Mucosa of rectum (tissue), 2 donors: ENCODE results near the gene DENND4B.

Experiments used
- H3K27ac ChIP-seq, 2 donors: one replicate each; pipeline ENCODE4 v1.7.0; 2013; ENCODE audit warnings: inconsistent platforms in 2 of 2, low read depth in 2 of 2, low read length in 2 of 2
- H3K27me3 ChIP-seq, 2 donors: one replicate each; pipeline ENCODE4 v1.7.0; 2013; ENCODE audit warnings: low read length in 2 of 2; ENCODE audit not compliant: control insufficient read depth in 2 of 2, insufficient read depth in 2 of 2
- H3K36me3 ChIP-seq, 2 donors: one replicate each; pipeline ENCODE4 v1.7.0; 2013; ENCODE audit warnings: low read length in 2 of 2; ENCODE audit not compliant: control insufficient read depth in 2 of 2, insufficient read depth in 2 of 2
- H3K4me1 ChIP-seq, 2 donors: one replicate each; pipeline ENCODE4 v1.7.0; 2013; ENCODE audit warnings: low read length in 2 of 2, mild to moderate bottlenecking in 1 of 2; ENCODE audit not compliant: control insufficient read depth in 2 of 2, insufficient read depth in 2 of 2
- H3K4me3 ChIP-seq, 2 donors: one replicate each; pipeline ENCODE4 v1.7.0; 2013; ENCODE audit warnings: low read length in 2 of 2
- H3K9ac ChIP-seq, 2 donors: one replicate each; pipeline ENCODE4 v1.7.0; 2013; ENCODE audit warnings: low read length in 2 of 2, low read depth in 1 of 2, mild to moderate bottlenecking in 1 of 2
- H3K9me3 ChIP-seq, 2 donors: one replicate each; pipeline ENCODE4 v1.7.0; 2013; ENCODE audit warnings: low read length in 2 of 2; ENCODE audit not compliant: control insufficient read depth in 2 of 2
- donor health status: healthy.
- donor health status: Normal muscosa, but diverticular disease.

The DENND4B gene

DNA sequence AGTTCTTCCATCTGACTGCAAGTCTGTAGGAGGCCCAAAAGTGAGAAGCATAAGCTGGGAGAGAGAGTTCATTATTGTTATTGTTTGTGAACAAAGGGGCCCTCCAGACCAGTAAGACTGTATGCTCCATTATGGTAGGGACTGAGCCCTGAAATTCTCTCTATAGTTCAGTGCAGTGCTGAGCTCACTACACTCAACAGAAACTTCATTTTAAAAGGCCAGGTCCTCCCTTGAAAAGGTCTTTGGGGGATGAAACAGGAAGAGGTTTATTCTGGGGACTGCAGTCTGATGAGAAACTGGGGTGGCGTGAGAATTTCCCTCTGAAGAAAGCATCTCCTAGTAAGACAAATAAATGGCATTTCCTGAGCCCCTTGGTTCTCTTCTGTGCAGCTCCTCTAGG, 18.3 kb downstream of the DENND4B start:
- H3K4me3 ChIP-seq = no peak overlapping the region
- peaks cover 28 to 31% of the 10 kb centered on the region in 2 donors for H3K36me3 ChIP-seq
- no peaks in the 10 kb centered on the region for H3K27me3 ChIP-seq
- no peak overlapping the region for H3K27ac ChIP-seq
- H3K9me3 ChIP-seq = no peaks in the 10 kb centered on the region
- H3K9ac ChIP-seq = no peak overlapping the region
- peaks cover 5 to 11% of the 10 kb centered on the region in 2 donors for H3K4me1 ChIP-seq

DNA sequence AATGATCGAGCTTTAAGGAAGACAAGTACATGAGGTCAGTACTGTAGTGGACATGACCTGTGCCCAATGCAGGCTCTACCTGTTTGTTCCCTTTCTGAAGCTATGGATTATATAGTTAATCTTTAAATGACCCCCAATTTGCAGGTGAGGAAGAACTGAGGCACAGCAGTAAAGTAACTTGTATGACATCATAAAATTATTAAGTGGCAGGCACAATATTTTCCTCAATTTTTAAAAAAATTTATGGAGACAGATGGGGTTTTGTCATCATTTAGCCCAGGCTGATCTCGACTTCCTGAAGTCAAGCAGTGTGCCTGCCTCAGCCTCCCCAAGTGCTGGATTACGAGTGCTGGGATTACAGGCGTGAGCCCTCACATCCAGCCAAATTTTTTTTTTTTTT, 20.1 kb downstream of the DENND4B start:
- Histone ChIP-seq H3K9ac (no peak overlapping the region), H3K27ac (no peak overlapping the region), H3K36me3 (peaks cover 14 to 19% of the 10 kb centered on the region in 2 donors), H3K9me3 (no peaks in the 10 kb centered on the region), H3K27me3 (no peaks in the 10 kb centered on the region), H3K4me1 (peaks cover 10 to 17% of the 10 kb centered on the region in 2 donors), H3K4me3 (no peak overlapping the region)

DNA sequence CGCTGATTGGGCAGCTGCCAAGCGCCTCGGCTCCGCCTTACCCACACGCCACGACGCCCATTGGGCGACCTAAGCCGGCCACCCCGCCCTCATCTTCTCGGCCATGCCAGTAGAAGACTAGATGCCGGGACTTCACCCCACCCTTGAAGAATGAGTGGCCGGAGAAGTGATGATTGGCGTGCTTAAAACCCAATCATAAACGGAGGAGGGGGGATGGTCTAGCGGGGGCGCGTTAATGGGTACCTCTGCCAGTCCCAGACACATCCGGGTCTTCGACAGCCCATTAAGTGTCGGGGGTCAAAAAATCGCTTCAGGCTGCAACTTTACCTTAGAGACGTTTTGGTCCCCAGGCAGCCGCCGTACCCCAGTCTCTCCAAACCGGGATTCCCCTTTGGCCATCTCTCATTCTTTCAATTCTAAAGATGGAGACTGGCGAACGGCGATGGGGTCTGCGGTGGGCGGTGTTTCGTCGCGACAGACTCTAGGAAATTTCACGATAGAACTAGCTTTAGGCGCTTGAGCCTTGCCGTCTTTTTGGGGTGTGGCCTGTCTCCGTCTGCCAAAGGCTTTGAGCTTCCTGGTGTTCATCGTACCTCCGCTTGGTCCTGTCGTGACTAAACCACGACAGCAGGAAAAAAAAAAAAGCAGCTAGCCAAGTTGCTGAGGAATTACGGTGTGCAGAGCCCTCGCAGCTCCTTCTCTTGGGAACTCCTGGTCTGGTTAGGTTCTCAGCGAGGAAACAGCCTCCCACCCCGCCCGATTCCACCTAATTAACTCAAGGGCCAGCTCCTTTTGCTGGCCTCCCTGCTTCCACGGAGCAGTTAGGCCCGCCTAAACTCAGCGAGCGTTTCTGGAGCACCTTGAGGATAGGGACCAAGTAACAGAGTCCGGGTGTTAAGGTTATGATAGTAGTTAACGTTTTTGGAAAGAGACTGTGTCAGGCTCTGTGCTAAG, 23.3 kb downstream of the DENND4B start, which contains the start of gene GATAD2B:
GATAD2B (minus strand) TSS at position 1 of the 954 bp plus-strand sequence. CDS start 94,625 bp downstream, outside the sequence.
- H3K4me1 ChIP-seq = peaks cover 26 to 29% of the 10 kb centered on the region in 2 donors
- H3K36me3 ChIP-seq = no peaks in the 10 kb centered on the region
- H3K9ac ChIP-seq = peak within 1 kb of the TSS; percentile 76 to 97
- H3K9me3 ChIP-seq = no peaks in the 10 kb centered on the region
- peak within 1 kb of the TSS; percentile 89 for H3K27ac ChIP-seq
- peak within 1 kb of the TSS; percentile 88 to 97 for H3K4me3 ChIP-seq
- H3K27me3 ChIP-seq = no peaks in the 10 kb centered on the region

DNA sequence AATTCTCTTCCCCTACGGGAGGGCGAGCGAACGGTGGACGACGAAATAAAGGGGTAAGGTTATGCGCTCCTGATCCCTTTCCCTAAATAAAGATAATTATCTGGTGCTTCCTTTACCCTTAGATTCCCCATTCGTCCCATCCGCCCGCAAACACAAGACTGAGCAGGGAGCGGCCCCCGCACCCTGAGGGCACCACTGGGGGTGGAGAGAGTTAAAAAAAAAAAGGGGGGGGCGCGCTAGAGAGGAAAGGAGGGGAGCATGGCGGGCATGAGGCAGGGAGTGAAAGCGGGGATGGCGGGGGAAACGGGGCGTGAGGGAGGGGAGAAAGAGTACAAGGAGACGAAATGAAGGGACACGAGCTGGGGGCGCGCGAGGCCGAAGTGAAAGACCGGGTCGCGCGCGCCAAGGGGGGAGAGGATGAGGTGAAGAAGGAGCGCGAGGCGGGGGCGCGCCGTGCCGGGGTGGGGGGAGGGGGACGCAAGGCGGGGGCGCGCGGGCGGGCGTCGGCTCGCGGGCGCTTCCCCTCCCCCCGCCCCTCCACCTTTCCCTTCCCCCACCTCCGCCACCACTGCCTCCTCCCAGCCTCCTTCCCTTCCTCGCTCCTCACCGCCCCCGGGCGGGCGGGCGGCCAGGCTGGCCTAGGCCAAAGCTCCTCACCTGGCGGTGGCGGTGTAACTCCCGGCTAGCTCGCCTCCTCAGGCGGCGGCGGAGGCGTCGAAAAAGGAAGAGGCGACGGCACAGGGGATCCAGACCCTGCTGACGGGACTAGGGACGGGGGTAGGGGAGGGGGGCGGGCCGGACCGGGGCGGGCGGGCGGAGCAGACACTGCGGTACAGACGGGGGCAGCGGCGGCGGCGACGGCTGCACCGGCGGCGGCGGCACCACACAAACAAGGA, 24.2 kb downstream of the DENND4B start:
- peak overlapping the region; percentile 84 to 87 for H3K27ac ChIP-seq
- H3K27me3 ChIP-seq = no peaks in the 10 kb centered on the region
- peaks cover 0 to 4% of the 10 kb centered on the region in 2 donors for H3K36me3 ChIP-seq
- peaks cover 26 to 29% of the 10 kb centered on the region in 2 donors for H3K4me1 ChIP-seq
- peak overlapping the region; percentile 81 to 85 for H3K4me3 ChIP-seq
- H3K9me3 ChIP-seq = no peaks in the 10 kb centered on the region
- H3K9ac ChIP-seq = peak overlapping the region; percentile 67 to 79

DNA sequence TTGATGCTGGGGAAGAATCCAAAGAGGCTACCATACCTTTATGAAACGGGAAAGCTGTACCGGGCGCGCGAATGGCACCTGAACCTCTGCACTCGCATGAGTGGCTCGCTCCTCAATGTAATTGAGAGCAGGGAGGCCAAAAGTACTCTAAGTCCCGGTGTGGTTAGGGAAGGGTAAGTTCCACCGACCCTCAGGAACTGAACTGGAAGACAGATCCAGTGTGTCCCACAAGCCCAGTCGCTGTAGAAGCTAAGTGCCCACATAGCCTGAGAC, 24.8 kb downstream of the DENND4B start:
- Histone ChIP-seq H3K27ac (peak overlapping the region; percentile 84 to 87), H3K9ac (peak overlapping the region; percentile 67 to 79), H3K27me3 (no peaks in the 10 kb centered on the region), H3K36me3 (peaks cover 0 to 4% of the 10 kb centered on the region in 2 donors), H3K9me3 (no peaks in the 10 kb centered on the region), H3K4me1 (peaks cover 26 to 29% of the 10 kb centered on the region in 2 donors), H3K4me3 (peak overlapping the region; percentile 81 to 85)

DNA sequence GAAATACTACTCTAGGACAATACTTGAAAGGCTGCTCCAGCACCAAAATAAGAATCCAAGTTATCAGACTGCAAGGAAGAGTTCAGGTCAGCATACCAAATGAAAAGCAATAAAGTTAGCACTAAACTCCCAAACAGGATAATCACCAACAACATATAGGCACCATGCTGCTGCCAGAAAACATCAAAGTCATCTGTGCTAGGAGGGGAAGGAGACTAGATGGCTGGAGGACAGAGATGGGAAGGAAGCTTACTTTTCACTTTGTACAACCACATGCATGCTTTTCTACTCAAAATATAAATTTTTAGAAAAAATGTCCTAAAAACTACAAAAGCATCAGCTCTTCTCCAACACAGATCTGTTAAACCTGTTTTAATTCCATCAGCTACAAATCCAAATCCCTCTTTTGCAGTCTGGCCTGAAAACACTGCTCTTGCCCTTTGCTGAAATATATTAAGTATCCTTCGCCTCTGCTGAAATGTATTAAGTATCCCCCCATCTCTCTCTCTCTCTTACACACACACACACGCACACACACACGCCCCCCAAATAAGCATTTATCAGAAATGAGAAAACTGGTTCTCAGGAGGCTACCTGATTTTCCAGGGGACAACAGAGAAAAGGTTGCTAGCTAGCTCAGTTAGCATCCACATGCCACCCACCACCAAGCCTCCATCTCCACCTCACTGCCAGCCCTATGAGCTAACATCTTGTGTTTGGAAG, 25.3 kb downstream of the DENND4B start:
- peaks cover 26 to 29% of the 10 kb centered on the region in 2 donors for H3K4me1 ChIP-seq

DNA sequence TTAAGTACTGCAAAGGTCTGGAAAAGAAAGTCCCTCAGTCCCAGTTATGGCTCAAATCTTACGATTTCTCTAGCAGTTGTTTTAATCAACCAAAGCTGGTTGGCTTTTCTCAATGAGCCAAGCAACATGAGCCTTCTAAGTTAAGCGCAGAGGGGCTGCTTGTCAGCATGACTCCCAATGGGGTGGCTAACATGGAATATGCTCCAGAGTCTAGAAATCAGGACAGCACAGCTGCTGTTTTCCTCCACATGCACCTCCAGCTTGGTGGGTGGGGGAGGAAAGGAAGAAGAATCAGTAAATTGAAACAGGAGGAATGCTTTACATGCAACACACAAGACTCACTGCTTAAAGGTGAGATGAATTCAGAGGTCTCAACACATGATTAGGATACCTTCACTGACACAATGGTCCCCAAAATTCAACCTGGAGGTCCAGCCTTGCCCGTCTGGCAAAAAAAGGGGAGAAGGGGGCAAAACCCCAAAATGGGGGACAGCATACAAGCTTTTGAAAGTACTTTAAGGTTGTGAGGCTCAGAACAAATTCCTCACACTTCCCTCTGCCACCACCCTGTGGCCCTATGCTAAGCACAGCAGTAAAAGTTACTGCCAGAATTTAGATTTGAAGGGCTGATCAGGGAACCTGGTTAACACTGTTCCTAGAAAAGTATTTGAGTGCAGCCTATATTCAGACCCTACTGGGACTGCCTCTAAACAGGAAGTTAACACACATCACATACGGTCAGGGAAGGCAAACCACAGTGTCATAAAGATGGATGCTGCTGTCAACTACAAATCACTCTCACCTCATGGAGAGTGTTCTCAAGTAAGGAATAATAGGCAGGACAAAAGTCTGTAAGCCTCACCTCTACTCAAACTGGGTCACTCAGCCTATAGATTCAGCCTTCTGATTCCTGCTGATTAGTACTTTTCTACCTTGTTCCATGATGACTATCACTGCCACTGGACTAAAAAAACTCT, 26.4 kb downstream of the DENND4B start:
- Histone ChIP-seq H3K36me3 (peaks cover 0 to 6% of the 10 kb centered on the region in 2 donors), H3K27me3 (no peaks in the 10 kb centered on the region), H3K9me3 (no peaks in the 10 kb centered on the region), H3K4me3 (peak overlapping the region in 1 of 2 donors; percentile 85), H3K9ac (peak overlapping the region in 1 of 2 donors; percentile 15), H3K4me1 (peaks cover 26 to 29% of the 10 kb centered on the region in 2 donors), H3K27ac (peak overlapping the region in 1 of 2 donors; percentile 18)

More for the DNA sequence above, 25.3 kb downstream of the DENND4B start:
- H3K27ac ChIP-seq = peak overlapping the region in 1 of 2 donors; percentile 87
- peak overlapping the region; percentile 81 to 85 for H3K4me3 ChIP-seq
- peaks cover 0 to 4% of the 10 kb centered on the region in 2 donors for H3K36me3 ChIP-seq
- no peaks in the 10 kb centered on the region for H3K9me3 ChIP-seq
- H3K27me3 ChIP-seq = no peaks in the 10 kb centered on the region
- H3K9ac ChIP-seq = peak overlapping the region; percentile 67 to 79

DNA sequence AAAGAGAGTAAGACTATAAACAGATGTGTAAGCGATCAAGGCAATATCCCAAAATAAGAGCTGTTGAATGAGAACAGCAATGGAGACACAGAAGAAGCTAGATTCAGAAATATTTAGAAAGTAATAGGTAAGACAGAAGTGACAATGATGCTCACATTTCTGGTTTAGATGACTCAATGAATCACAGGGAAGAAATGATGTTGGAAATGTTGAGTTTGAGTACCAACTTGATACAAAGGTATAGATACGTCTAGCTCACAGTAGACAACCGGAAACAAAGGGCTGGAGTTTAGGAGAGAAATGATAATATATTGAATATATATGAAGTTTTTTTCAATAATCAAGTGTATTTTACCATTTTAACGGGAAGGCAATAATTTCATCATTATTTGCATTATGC, 30.2 kb downstream of the DENND4B start:
- Histone ChIP-seq H3K9ac (no peak overlapping the region), H3K27ac (no peak overlapping the region), H3K36me3 (peaks cover 0 to 6% of the 10 kb centered on the region in 2 donors), H3K9me3 (no peaks in the 10 kb centered on the region), H3K4me3 (no peak overlapping the region), H3K4me1 (peaks cover 14 to 15% of the 10 kb centered on the region in 2 donors), H3K27me3 (no peaks in the 10 kb centered on the region)

DNA sequence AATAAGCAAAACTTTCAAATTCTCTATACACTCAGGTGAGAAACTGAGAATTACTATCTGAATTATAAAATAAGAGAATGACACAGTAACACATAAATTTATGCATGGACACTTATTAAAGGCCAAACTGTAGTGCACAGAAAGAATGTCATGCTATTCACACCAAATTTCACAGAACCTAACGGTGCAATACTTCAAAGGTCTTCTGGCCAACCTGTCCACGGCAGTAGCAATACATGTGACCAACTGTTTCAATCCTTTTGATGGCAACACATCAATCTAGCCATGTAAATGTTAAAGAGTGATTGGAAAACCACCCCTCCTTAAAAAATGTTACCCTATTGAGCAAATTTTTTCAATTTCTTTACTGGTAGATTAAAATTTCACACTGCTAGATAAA, 34.2 kb downstream of the DENND4B start:
- H3K36me3 ChIP-seq = peaks cover 0 to 2% of the 10 kb centered on the region in 2 donors
- H3K9me3 ChIP-seq = no peaks in the 10 kb centered on the region
- no peak overlapping the region for H3K4me3 ChIP-seq
- no peak overlapping the region for H3K9ac ChIP-seq
- no peak overlapping the region for H3K27ac ChIP-seq
- no peaks in the 10 kb centered on the region for H3K27me3 ChIP-seq
- H3K4me1 ChIP-seq = no peaks in the 10 kb centered on the region
